ENCODE data around the gene SGCD.

The SGCD gene

GRCh38 chr5:156675395-156675794 is 348.4 kb downstream of the SGCD start:
- Histone ChIP-seq H3K4me3 (no peak overlapping the region), H3K27ac (peak overlapping the region in 1 of 2 donors; percentile 42)
- DNase-seq (ENCODE audit: low spot score) = no peak
- no peak for TF ChIP-seq CTCF (IDR thresholded peaks at IDR 0.05)

- TF ChIP-seq CTCF (IDR thresholded peaks at IDR 0.05) = no peak
- no peak overlapping the region for H3K4me3 ChIP-seq
- H3K27ac ChIP-seq = no peak overlapping the region
- DNase-seq (ENCODE audit: low spot score) = no peak
Observed at GRCh38 chr5:156677963-156678362, 351.0 kb downstream of the SGCD start.

- TF ChIP-seq CTCF (IDR thresholded peaks at IDR 0.05) = no peak
- H3K27ac ChIP-seq = no peak overlapping the region
- H3K4me3 ChIP-seq = no peak overlapping the region
- DNase-seq (ENCODE audit: low spot score) = no peak
Observed at GRCh38 chr5:156678484-156678883, 351.5 kb downstream of the SGCD start.

- DNase-seq (ENCODE audit: low spot score) = no peak
- TF ChIP-seq CTCF (IDR thresholded peaks at IDR 0.05) = no peak
Observed at GRCh38 chr5:156680831-156681230, 353.9 kb downstream of the SGCD start.

GRCh38 chr5:156681265-156681664 is 354.3 kb downstream of the SGCD start:
- TF ChIP-seq CTCF (IDR thresholded peaks at IDR 0.05) = no peak
- Histone ChIP-seq H3K27ac (no peak overlapping the region), H3K4me3 (no peak overlapping the region)
- no peak for DNase-seq (ENCODE audit: low spot score)

More at GRCh38 chr5:156680831-156681230, 353.9 kb downstream of the SGCD start:
- no peak overlapping the region for H3K27ac ChIP-seq
- no peak overlapping the region for H3K4me3 ChIP-seq

- no peak for DNase-seq (ENCODE audit: low spot score)
- H3K27ac ChIP-seq = no peak overlapping the region
- no peak overlapping the region for H3K4me3 ChIP-seq
Observed at GRCh38 chr5:156682971-156683370, 356.0 kb downstream of the SGCD start.

More at GRCh38 chr5:156682971-156683370, 356.0 kb downstream of the SGCD start:
- no peak for TF ChIP-seq CTCF (IDR thresholded peaks at IDR 0.05)
